SU-DHL-6 (cell line): ENCODE results near the gene BUB1.

Experiments
- H2AFZ ChIP-seq: fragments of 200-600 bp; sonication (generic); 2 replicates; pipeline ENCODE4 v1.6.1; 2014; ENCODE audit warnings: low read depth, mild to moderate bottlenecking, moderate library complexity, mixed read lengths, antibody characterized with exemption, low read length; ENCODE audit not compliant: severe bottlenecking
- H3F3A ChIP-seq: fragments of 200-600 bp; shearing (Covaris generic); 2 replicates; pipeline ENCODE4 v1.6.0; 2016; ENCODE audit warnings: antibody characterized with exemption, mild to moderate bottlenecking; ENCODE audit not compliant: insufficient read depth
- H3K27ac ChIP-seq: fragments of 200-600 bp; sonication (generic); 2 replicates; pipeline ENCODE4 v1.5.1; 2016; ENCODE audit warnings: low read depth, mild to moderate bottlenecking, low read length, moderate library complexity, mixed read lengths
- H3K27me3 ChIP-seq: fragments of 200-600 bp; sonication (generic), shearing (Covaris generic); 2 replicates; pipeline ENCODE4 v1.6.0; 2014; ENCODE audit warnings: mild to moderate bottlenecking, low read length
- H3K36me3 ChIP-seq: fragments of 200-600 bp; sonication (generic); 2 replicates; pipeline ENCODE4 v1.6.1; 2014; ENCODE audit warnings: mild to moderate bottlenecking, low read length, mixed read lengths
- H3K4me2 ChIP-seq: fragments of 300-600, 200-600 bp; shearing (Covaris generic), sonication (generic); 2 replicates; pipeline ENCODE4 v1.6.0; 2014; ENCODE audit warnings: low read length, low read depth, mild to moderate bottlenecking; ENCODE audit not compliant: poor library complexity, severe bottlenecking
- H3K4me3 ChIP-seq: fragments of 200-600 bp; sonication (generic); 2 replicates; pipeline ENCODE4 v1.5.1; 2014; ENCODE audit warnings: antibody characterized with exemption, low read length, mild to moderate bottlenecking, mixed read lengths; ENCODE audit not compliant: insufficient read depth, poor library complexity, severe bottlenecking
- H3K79me2 ChIP-seq: fragments of 200-600 bp; sonication (generic); 2 replicates; pipeline ENCODE4 v1.6.1; 2014; ENCODE audit warnings: mild to moderate bottlenecking, low read length, moderate library complexity; ENCODE audit not compliant: insufficient read depth
- H3K9ac ChIP-seq: fragments of 200-600 bp; sonication (generic); 2 replicates; pipeline ENCODE4 v1.7.0; 2014; ENCODE audit warnings: mild to moderate bottlenecking, low read length
- H3K9me2 ChIP-seq: fragments of 200-600 bp; sonication (generic); replicated peaks from 2 replicates; pipeline ENCODE4 v1.6.1; 2014; ENCODE audit warnings: low read length; ENCODE audit not compliant: insufficient read depth
- H3K9me3 ChIP-seq: fragments of 200-600 bp; sonication (generic); 2 replicates; pipeline ENCODE4 v1.6.1; 2014; ENCODE audit warnings: low read length, mixed read lengths; ENCODE audit not compliant: insufficient read depth
- H4K20me1 ChIP-seq: fragments of 200-600 bp; sonication (generic); 2 replicates; pipeline ENCODE4 v1.6.1; 2014; ENCODE audit warnings: low read depth, mild to moderate bottlenecking, antibody characterized with exemption, low read length, moderate library complexity, mixed read lengths
- CTCF ChIP-seq: fragments of 200-600 bp; sonication (generic); IDR thresholded peaks from one replicate; pipeline ENCODE4 v1.5.1; 2017; ENCODE audit warnings: antibody characterized with exemption, mild to moderate bottlenecking, low read length, moderate library complexity; ENCODE audit not compliant: insufficient read depth, poor library complexity, severe bottlenecking
- EZH2phosphoT487 ChIP-seq: fragments of 200-600 bp; sonication (generic), shearing (Covaris generic); conservative IDR thresholded peaks from 2 replicates; pipeline ENCODE4 v1.6.1; 2018; ENCODE audit warnings: mild to moderate bottlenecking, antibody characterized with exemption, low read length, moderate library complexity, mixed read lengths

BUB1 gene

GRCh38 chr2:110675679-110676078 lies 2.2 kb downstream of the BUB1 start:
- 0 out of 2 replicates have a peak overlapping the region, but pooled peaks have one; percentile 6 for H3K9ac ChIP-seq
- H3K9me3 ChIP-seq: no peaks in the 10 kb centered on the region
- no peaks in the 10 kb centered on the region; the same call in 1 of the 2 replicates for H4K20me1 ChIP-seq
- no peak overlapping the region for H2AFZ ChIP-seq
- peak overlapping the region; percentile 99 for H3K4me2 ChIP-seq
- H3K27me3 ChIP-seq: no peaks in the 10 kb centered on the region
- peaks cover 46% of the 10 kb centered on the region for H3K79me2 ChIP-seq
- peak overlapping the region; percentile 93 for H3K4me3 ChIP-seq
- H3F3A ChIP-seq: peaks cover 10% of the 10 kb centered on the region
- H3K36me3 ChIP-seq: peaks cover 20% of the 10 kb centered on the region
- peak overlapping the region; percentile 65 for H3K27ac ChIP-seq
- TF ChIP-seq EZH2phosphoT487 (no peak), CTCF (no peak)
- H3K9me2 ChIP-seq: no peaks in the 10 kb centered on the region

- TF ChIP-seq EZH2phosphoT487 (no peak), CTCF (no peak)
- Histone ChIP-seq H2AFZ (no peak overlapping the region), H3K9me2 (no peaks in the 10 kb centered on the region), H3K9ac (no peak overlapping the region), H3K79me2 (peaks cover 46% of the 10 kb centered on the region), H3K36me3 (peaks cover 25% of the 10 kb centered on the region), H3F3A (peaks cover 10% of the 10 kb centered on the region), H3K27me3 (no peaks in the 10 kb centered on the region), H3K9me3 (no peaks in the 10 kb centered on the region), H3K27ac (peak overlapping the region; percentile 65), H4K20me1 (no peaks in the 10 kb centered on the region; the same call in 1 of the 2 replicates), H3K4me3 (no peak overlapping the region), H3K4me2 (peak overlapping the region; percentile 99)
These were observed 3.0 kb downstream of the BUB1 start for GRCh38 chr2:110674620-110675555.

GRCh38 chr2:110673201-110673600 lies 4.7 kb downstream of the BUB1 start:
- no peaks in the 10 kb centered on the region for H3K9me2 ChIP-seq
- H3K36me3 ChIP-seq: peaks cover 42% of the 10 kb centered on the region
- H3K9me3 ChIP-seq: no peaks in the 10 kb centered on the region
- H3K4me2 ChIP-seq: no peak overlapping the region
- H3K9ac ChIP-seq: no peak overlapping the region
- H4K20me1 ChIP-seq: no peaks in the 10 kb centered on the region; the same call in 1 of the 2 replicates
- TF ChIP-seq EZH2phosphoT487 (no peak), CTCF (no peak)
- H2AFZ ChIP-seq: no peak overlapping the region
- H3K79me2 ChIP-seq: peaks cover 46% of the 10 kb centered on the region
- 0 out of 2 replicates have a peak, but pooled peaks cover 3% of the 10 kb centered on the region for H3F3A ChIP-seq
- H3K27me3 ChIP-seq: no peaks in the 10 kb centered on the region
- H3K4me3 ChIP-seq: no peak overlapping the region
- H3K27ac ChIP-seq: no peak overlapping the region
